Omental fat pad (tissue), 4 donors: Measurements from ENCODE around the gene SLC16A13. TPM values are rescaled to one million over a fixed set of nuclear protein-coding genes. Genes with fewer than 3 reads are reported as not detected.

Experiments
- ATAC-seq: fragments of 150-250 bp; one replicate; pipeline ENCODE4 v1.9.1; 2016; ENCODE audit warnings: mild to moderate bottlenecking, moderate library complexity; ENCODE audit not compliant: low FRiP score
- DNase-seq: peaks from one replicate; pipeline ENCODE4 v3.0.0-alpha.2; 2019; ENCODE audit warnings: low spot score
- CTCF ChIP-seq, 3 donors: fragments of 450-650 bp; IDR thresholded peaks; one replicate each; pipeline ENCODE4 v1.5.1; 2016 to 2017; ENCODE audit warnings: antibody characterized with exemption in 3 of 3, mild to moderate bottlenecking in 3 of 3, moderate library complexity in 2 of 3
- total RNA-seq, 4 donors: library from RNA; depleted of rRNA; stranded (reverse); fragments of >200 nt; gene quantifications; one replicate each; pipeline ENCODE4 v1.1.0, GENCODE V29; 2016

SLC16A13 gene
- total RNA-seq, 4 donors from 2014 or later = 0.74 to 2.2 (median 1.5) TPM

GRCh38 chr17:7056386-7056785, 20.6 kb downstream of the SLC16A13 start:
- ATAC-seq (no peak), DNase-seq (no peak)
- TF ChIP-seq CTCF (IDR thresholded peaks at IDR 0.05) = no peak

GRCh38 chr17:7058831-7059447, 23.1 kb downstream of the SLC16A13 start:
- DNase-seq = no peak
- no peak for TF ChIP-seq CTCF (IDR thresholded peaks at IDR 0.05)
- ATAC-seq = no peak

GRCh38 chr17:7060165-7060891, 24.5 kb downstream of the SLC16A13 start:
- DNase-seq (no peak), ATAC-seq (peak; percentile 49)
- no peak for TF ChIP-seq CTCF (IDR thresholded peaks at IDR 0.05)

- DNase-seq = no peak
- ATAC-seq = no peak
- TF ChIP-seq CTCF (IDR thresholded peaks at IDR 0.05) = no peak
Observed at GRCh38 chr17:7063518-7064094, 27.8 kb downstream of the SLC16A13 start.

GRCh38 chr17:7064261-7064660, 28.4 kb downstream of the SLC16A13 start:
- no peak for ATAC-seq
- no peak for DNase-seq
- no peak for TF ChIP-seq CTCF (IDR thresholded peaks at IDR 0.05)

GRCh38 chr17:7067198-7067597, 31.4 kb downstream of the SLC16A13 start:
- no peak for TF ChIP-seq CTCF (IDR thresholded peaks at IDR 0.05)
- DNase-seq = no peak
- no peak for ATAC-seq
